ENCODE results near the gene COL18A1.
"Not testable (repeated sequence)": the region's sequence is repeated elsewhere in the genome, so short reads cannot be mapped to it uniquely, and the experiment has no call there.

Gene COL18A1

DNA sequence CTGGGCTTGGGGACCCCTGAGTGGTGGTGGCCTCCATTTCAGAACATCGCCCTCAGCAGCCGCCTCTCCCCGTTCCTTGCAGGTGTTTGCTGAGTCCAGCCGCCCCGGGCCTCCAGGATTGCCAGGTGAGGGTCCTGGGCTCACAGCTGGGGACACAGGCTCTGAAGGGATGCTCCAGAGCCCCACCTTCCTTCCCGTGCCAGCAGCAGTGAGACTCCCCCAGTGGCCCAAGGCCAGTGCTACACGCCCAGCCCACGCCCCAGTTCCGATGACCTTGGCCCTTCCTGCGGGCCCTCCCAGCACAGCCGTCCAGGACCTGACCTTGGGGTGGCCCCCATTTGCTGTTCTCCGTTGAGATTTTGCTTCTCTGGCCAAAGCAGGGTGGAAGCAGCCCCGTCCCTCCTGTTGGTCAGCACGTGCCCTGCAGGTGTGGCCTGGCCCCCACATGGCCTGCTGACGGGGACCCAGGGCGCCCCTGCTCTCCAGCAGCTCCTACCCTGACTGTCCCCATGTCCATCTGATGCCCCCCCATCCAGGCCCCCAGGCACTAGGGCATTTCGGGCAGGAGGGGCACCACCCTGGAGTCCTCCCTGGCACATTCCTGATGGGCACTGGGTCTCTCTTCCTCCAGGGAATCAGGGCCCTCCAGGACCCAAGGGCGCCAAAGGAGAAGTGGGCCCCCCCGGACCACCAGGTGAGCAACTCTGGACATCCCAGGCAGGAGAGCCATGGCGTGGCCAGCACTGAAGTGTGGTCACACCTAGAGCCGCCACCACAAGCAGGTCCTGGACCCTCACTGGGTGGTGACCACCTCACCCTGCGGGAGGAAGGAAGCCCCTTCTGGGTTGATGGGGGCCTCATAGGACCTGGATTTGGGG is 92.2 kb downstream of the COL18A1 start:
- Histone ChIP-seq H3K4me1 (ENCODE audit: control insufficient read depth, insufficient read depth, low read length, poor library complexity, severe bottlenecking) (no peaks in the 10 kb centered on the region), H3K4me3 (ENCODE audit: insufficient read depth, low read depth, low read length, poor library complexity, severe bottlenecking) (no peak overlapping the region), H3K9me3 (ENCODE audit: control insufficient read depth, low read length) (no peaks in the 10 kb centered on the region), H3K27me3 (replicated peaks; ENCODE audit: control insufficient read depth, insufficient read depth, low read length, poor library complexity, severe bottlenecking) (no peaks in the 10 kb centered on the region), H3K27ac (ENCODE audit: insufficient read depth, low read length, poor library complexity, severe bottlenecking) (no peak overlapping the region), H3K36me3 (ENCODE audit: control insufficient read depth, insufficient read depth, low read length) (no peaks in the 10 kb centered on the region)
- DNase-seq: no peak

DNA sequence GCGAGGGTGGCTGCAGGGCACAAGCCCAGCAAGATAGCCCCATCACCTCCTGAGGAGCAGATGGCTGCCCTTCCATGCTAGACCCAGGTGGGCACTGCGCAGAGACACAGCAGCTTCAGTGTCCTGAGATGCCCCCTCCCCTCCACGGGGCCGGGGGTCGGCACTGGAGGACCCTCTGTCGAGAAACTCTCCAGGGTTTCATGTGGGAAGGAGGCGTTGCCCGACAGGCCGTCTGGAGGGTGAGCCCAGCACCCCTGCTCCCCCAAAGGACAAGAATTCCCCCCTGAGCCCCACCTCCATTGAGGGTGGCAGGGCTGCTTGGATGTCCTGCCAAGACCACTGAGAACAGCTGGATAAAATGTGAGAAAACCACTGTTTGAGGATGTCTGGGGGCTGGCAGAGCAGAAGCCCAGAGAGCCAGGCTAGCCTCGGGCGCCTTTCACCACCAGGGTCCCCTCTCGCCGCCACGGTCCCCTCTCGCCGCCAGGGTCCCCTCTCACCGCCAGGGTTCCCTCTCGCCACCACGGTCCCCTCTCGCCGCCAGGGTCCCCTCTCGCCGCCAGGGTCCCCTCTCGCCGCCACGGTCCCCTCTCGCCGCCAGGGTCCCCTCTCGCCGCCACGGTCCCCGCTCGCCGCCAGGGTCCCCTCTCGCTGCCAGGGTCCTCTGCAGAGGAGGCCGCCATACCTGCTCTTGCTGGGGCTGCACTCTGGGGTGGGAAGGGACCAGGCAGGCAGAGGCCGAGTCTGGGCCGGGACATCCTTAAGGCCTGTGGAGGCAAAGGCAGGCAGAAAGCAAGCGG is 93.1 kb downstream of the COL18A1 start:
- Histone ChIP-seq H3K27ac (ENCODE audit: insufficient read depth, low read length, poor library complexity, severe bottlenecking) (no peak overlapping the region), H3K27me3 (replicated peaks; ENCODE audit: control insufficient read depth, insufficient read depth, low read length, poor library complexity, severe bottlenecking) (no peaks in the 10 kb centered on the region), H3K4me1 (ENCODE audit: control insufficient read depth, insufficient read depth, low read length, poor library complexity, severe bottlenecking) (no peaks in the 10 kb centered on the region), H3K9me3 (ENCODE audit: control insufficient read depth, low read length) (no peaks in the 10 kb centered on the region), H3K36me3 (ENCODE audit: control insufficient read depth, insufficient read depth, low read length) (no peaks in the 10 kb centered on the region), H3K4me3 (ENCODE audit: insufficient read depth, low read depth, low read length, poor library complexity, severe bottlenecking) (no peak overlapping the region)
- no peak for DNase-seq

DNA sequence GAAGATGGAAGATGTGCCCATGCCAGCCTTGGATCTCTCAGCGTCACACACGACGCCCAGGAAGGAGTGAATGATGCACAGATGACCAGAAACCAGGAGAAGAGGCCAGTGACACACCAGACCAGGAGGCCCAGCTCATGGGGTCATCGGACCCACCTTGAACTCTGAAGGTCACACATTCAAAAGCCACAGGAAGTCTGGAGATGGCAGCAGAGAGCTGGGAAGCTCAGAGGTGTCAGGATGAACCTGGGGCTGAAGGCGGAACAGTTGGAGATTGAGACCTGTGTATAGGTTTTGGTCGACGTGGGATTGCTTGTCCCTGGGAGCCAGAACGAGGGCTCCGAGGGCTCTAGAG is 93.7 kb downstream of the COL18A1 start:
- no peaks in the 10 kb centered on the region for H3K27me3 ChIP-seq (replicated peaks; ENCODE audit: control insufficient read depth, insufficient read depth, low read length, poor library complexity, severe bottlenecking)
- H3K27ac ChIP-seq (ENCODE audit: insufficient read depth, low read length, poor library complexity, severe bottlenecking): no peak overlapping the region
- H3K4me3 ChIP-seq (ENCODE audit: insufficient read depth, low read depth, low read length, poor library complexity, severe bottlenecking): no peak overlapping the region
- H3K9me3 ChIP-seq (ENCODE audit: control insufficient read depth, low read length): no peaks in the 10 kb centered on the region
- DNase-seq: no peak
- H3K36me3 ChIP-seq (ENCODE audit: control insufficient read depth, insufficient read depth, low read length): no peaks in the 10 kb centered on the region
- no peaks in the 10 kb centered on the region for H3K4me1 ChIP-seq (ENCODE audit: control insufficient read depth, insufficient read depth, low read length, poor library complexity, severe bottlenecking)

DNA sequence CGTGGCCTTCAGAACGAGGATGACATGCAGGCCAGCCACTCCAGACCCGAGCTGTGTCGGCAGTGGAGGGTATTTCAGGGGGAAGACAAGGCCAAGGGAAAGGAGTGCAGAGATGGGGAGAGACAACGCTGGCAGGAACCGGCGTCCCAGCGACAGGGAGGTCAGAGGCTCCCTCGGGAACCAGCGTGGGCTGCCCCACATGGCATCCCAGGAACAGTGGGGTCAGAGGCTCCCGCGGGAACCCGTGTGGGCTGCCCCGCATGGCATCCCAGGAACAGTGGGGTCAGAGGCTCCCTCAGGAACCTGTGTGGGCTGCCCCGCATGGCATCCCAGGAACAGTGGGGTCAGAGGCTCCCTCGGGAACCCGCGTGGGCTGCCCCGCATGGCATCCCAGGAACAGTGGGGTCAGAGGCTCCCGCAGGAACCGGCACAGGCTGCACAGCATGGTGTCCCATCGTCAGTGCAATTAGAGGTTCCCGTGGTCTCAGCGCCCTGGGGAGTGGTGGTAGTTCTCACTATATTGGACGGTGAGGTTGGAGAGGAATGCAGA is 94.3 kb downstream of the COL18A1 start:
- no peak for DNase-seq
- Histone ChIP-seq H3K27me3 (replicated peaks; ENCODE audit: control insufficient read depth, insufficient read depth, low read length, poor library complexity, severe bottlenecking) (no peaks in the 10 kb centered on the region), H3K4me3 (ENCODE audit: insufficient read depth, low read depth, low read length, poor library complexity, severe bottlenecking) (no peak overlapping the region), H3K4me1 (ENCODE audit: control insufficient read depth, insufficient read depth, low read length, poor library complexity, severe bottlenecking) (no peaks in the 10 kb centered on the region), H3K9me3 (ENCODE audit: control insufficient read depth, low read length) (no peaks in the 10 kb centered on the region), H3K27ac (ENCODE audit: insufficient read depth, low read length, poor library complexity, severe bottlenecking) (no peak overlapping the region), H3K36me3 (ENCODE audit: control insufficient read depth, insufficient read depth, low read length) (no peaks in the 10 kb centered on the region)

DNA sequence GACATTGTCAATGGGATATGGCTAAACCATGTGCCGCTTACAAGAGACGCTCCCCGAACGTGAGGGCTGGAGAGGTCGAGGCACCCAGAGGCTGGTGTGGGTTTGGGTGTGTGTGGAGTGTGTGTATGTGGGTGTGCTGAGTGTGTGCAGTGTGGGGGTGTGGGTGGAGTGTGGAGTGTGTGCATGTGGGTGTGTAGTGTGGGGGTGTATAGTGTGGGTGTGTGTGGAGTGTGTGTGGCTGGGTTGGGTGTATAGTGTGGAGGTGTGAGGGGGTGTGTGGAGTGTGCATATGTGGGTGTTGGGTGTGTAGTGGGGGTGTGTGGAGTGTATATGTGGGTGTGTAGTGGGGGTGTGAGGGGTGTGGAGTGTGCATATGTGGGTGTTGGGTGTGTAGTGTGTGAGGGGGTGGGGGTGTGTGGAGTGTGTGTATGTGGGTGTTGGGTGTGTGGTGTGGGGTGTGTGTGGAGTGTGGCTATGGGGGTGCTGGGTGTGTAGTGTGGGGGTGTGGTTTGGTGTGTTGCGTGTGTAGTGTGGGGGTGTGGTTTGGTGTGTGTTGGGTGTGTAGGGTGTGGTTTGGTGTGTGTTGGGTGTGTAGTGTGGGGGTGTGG is 95.1 kb downstream of the COL18A1 start:
- no peaks in the 10 kb centered on the region for H3K36me3 ChIP-seq (ENCODE audit: control insufficient read depth, insufficient read depth, low read length)
- H3K9me3 ChIP-seq (ENCODE audit: control insufficient read depth, low read length): no peaks in the 10 kb centered on the region
- no peak for DNase-seq
- H3K27ac ChIP-seq (ENCODE audit: insufficient read depth, low read length, poor library complexity, severe bottlenecking): no peak overlapping the region
- no peaks in the 10 kb centered on the region for H3K27me3 ChIP-seq (replicated peaks; ENCODE audit: control insufficient read depth, insufficient read depth, low read length, poor library complexity, severe bottlenecking)
- no peak overlapping the region for H3K4me3 ChIP-seq (ENCODE audit: insufficient read depth, low read depth, low read length, poor library complexity, severe bottlenecking)
- no peaks in the 10 kb centered on the region for H3K4me1 ChIP-seq (ENCODE audit: control insufficient read depth, insufficient read depth, low read length, poor library complexity, severe bottlenecking)

DNA sequence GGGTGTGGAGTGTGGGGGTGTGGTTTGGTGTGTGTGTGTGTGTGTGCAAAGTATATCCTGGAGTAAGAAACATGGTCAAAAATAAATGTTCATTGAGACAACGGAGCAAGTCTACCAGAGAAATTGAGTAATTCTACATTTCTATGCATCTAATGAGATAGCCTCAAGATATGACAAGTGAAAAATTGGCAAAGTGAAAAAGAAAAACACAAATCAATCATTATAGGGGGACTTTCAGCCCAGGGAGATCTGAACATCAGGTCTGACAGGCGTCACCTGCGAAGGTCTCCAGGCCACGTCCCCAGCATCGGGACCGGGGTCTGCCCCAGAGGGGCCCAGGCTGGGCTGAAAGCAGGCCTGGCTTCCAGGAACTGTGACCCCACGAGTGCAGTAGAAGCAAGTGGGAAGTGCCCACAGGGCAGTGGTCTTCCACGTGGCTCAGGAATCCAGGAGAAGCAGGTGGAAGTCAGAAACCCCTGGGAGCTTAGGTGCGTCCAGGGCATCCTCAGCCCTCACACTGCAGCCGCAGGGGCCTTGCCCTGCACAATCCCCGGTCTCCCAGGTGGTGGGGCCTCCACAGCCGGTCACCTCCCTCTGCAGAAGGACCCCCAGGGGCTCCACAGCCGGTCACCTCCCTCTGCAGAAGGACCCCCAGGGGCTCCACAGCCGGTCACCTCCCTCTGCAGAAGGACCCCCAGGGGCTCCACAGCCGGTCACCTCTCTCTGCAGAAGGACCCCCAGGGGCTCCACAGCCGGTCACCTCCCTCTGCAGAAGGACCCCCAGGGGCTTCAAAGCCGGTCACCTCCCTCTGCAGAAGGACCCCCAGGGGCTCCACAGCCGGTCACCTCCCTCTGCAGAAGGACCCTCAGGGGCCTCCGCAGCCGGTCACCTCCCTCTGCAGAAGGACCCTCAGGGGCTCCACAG is 96.4 kb downstream of the COL18A1 start:
- DNase-seq; H3K4me1 ChIP-seq (ENCODE audit: control insufficient read depth, insufficient read depth, low read length, poor library complexity, severe bottlenecking); H3K4me3 ChIP-seq (ENCODE audit: insufficient read depth, low read depth, low read length, poor library complexity, severe bottlenecking); H3K36me3 ChIP-seq (ENCODE audit: control insufficient read depth, insufficient read depth, low read length); H3K9me3 ChIP-seq (ENCODE audit: control insufficient read depth, low read length); H3K27ac ChIP-seq (ENCODE audit: insufficient read depth, low read length, poor library complexity, severe bottlenecking); H3K27me3 ChIP-seq (replicated peaks; ENCODE audit: control insufficient read depth, insufficient read depth, low read length, poor library complexity, severe bottlenecking): not testable (repeated sequence)

DNA sequence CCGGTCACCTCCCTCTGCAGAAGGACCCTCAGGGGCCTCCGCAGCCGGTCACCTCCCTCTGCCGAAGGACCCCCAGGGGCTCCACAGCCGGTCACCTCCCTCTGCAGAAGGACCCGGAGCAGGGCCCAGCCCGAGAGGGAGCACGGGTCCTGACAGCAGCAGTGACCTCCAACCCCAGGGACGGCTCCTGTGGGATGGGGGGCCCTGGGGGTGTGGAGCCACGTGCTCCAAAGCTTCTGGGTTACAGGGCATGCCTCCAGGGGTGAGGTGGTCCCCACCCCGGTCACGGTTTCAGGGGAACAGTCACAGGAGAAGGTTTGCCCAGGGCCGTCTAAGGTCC is 97.0 kb downstream of the COL18A1 start:
- Histone ChIP-seq H3K4me1 (ENCODE audit: control insufficient read depth, insufficient read depth, low read length, poor library complexity, severe bottlenecking) (no peaks in the 10 kb centered on the region), H3K9me3 (ENCODE audit: control insufficient read depth, low read length) (no peaks in the 10 kb centered on the region), H3K27me3 (replicated peaks; ENCODE audit: control insufficient read depth, insufficient read depth, low read length, poor library complexity, severe bottlenecking) (no peaks in the 10 kb centered on the region), H3K36me3 (ENCODE audit: control insufficient read depth, insufficient read depth, low read length) (no peaks in the 10 kb centered on the region), H3K4me3 (ENCODE audit: insufficient read depth, low read depth, low read length, poor library complexity, severe bottlenecking) (no peak overlapping the region), H3K27ac (ENCODE audit: insufficient read depth, low read length, poor library complexity, severe bottlenecking) (no peak overlapping the region)
- DNase-seq: no peak

DNA sequence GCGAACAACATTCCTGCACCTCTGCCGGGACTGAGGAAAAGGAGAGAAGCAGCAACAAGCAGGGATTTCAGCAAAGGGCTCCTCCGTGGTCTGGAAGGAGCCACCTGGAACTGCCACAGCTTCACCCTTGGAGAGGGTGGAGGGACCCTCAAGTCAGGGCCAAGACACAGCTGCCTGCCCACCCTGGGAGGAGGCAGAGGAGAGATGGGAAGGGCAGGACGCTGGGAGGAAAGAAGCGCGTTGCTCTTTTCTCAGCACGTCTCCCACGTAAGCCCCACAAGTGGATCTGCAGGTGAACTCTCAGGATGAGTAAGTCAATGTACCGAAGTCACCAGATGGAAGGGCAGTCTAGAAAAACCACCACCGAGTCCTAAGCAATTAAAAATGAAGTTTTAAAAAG is 97.6 kb downstream of the COL18A1 start:
- H3K36me3 ChIP-seq (ENCODE audit: control insufficient read depth, insufficient read depth, low read length): no peaks in the 10 kb centered on the region
- no peak for DNase-seq

DNA sequence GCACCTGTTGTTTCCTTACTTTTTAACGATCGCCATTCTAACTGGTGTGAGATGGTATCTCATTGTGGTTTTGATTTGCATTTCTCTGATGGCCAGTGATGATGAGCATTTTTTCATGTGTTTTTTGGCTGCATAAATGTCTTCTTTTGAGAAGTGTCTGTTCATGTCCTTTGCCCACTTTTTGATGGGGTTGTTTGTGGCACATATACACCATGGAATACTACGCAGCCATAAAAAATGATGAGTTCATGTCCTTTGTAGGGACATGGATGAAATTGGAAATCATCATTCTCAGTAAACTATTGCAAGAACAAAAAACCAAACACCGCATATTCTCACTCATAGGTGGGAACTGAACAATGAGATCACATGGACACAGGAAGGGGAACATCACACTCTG is 98.3 kb downstream of the COL18A1 start:
- not testable (repeated sequence) for H3K9me3 ChIP-seq (ENCODE audit: control insufficient read depth, low read length); H3K27ac ChIP-seq (ENCODE audit: insufficient read depth, low read length, poor library complexity, severe bottlenecking); DNase-seq; H3K4me3 ChIP-seq (ENCODE audit: insufficient read depth, low read depth, low read length, poor library complexity, severe bottlenecking); H3K36me3 ChIP-seq (ENCODE audit: control insufficient read depth, insufficient read depth, low read length); H3K27me3 ChIP-seq (replicated peaks; ENCODE audit: control insufficient read depth, insufficient read depth, low read length, poor library complexity, severe bottlenecking); H3K4me1 ChIP-seq (ENCODE audit: control insufficient read depth, insufficient read depth, low read length, poor library complexity, severe bottlenecking)

More for the DNA sequence above, 97.6 kb downstream of the COL18A1 start:
- Histone ChIP-seq H3K4me1 (ENCODE audit: control insufficient read depth, insufficient read depth, low read length, poor library complexity, severe bottlenecking) (no peaks in the 10 kb centered on the region), H3K27ac (ENCODE audit: insufficient read depth, low read length, poor library complexity, severe bottlenecking) (no peak overlapping the region), H3K4me3 (ENCODE audit: insufficient read depth, low read depth, low read length, poor library complexity, severe bottlenecking) (no peak overlapping the region), H3K9me3 (ENCODE audit: control insufficient read depth, low read length) (no peaks in the 10 kb centered on the region), H3K27me3 (replicated peaks; ENCODE audit: control insufficient read depth, insufficient read depth, low read length, poor library complexity, severe bottlenecking) (no peaks in the 10 kb centered on the region)

All from effector memory CD4-positive, alpha-beta T cell (primary cell).